DND-41 (cell line): Measurements from ENCODE around the gene HNRNPCL1.
"Not testable (repeated sequence)": the region's sequence is repeated elsewhere in the genome, so short reads cannot be mapped to it uniquely, and the experiment has no call there.

Experiments
- ATAC-seq: fragments of 200-7000 bp; cut with Tn5 transposase; 3 replicates; pipeline ENCODE4 v1.9.1; 2021; ENCODE audit warnings: low read depth; ENCODE audit not compliant: insufficient read depth
- DNase-seq: peaks from one replicate; pipeline ENCODE4 v3.0.0-alpha.2; 2020
- H2AFZ ChIP-seq: 2 replicates; pipeline ENCODE4 v1.6.0; 2012; ENCODE audit warnings: low read depth, low read length
- H3K27ac ChIP-seq: 2 replicates; pipeline ENCODE4 v1.5.1; 2012; ENCODE audit warnings: low read length, inconsistent platforms
- H3K27me3 ChIP-seq: fragments of 200-600 bp; sonication (generic); 2 replicates; pipeline ENCODE4 v1.6.0; 2012; ENCODE audit warnings: low read length, mild to moderate bottlenecking, inconsistent platforms; ENCODE audit not compliant: insufficient read depth, poor library complexity
- H3K36me3 ChIP-seq: 2 replicates; pipeline ENCODE4 v1.5.1; 2012; ENCODE audit warnings: low read length, inconsistent platforms; ENCODE audit not compliant: insufficient read depth
- H3K4me1 ChIP-seq: 2 replicates; pipeline ENCODE4 v1.5.1; 2012; ENCODE audit warnings: mild to moderate bottlenecking, low read length; ENCODE audit not compliant: insufficient read depth
- H3K4me2 ChIP-seq: 2 replicates; pipeline ENCODE4 v1.6.0; 2012; ENCODE audit warnings: mild to moderate bottlenecking, moderate library complexity, low read length, inconsistent platforms; ENCODE audit not compliant: insufficient read depth
- H3K4me3 ChIP-seq, 2 experiments: fragments of 200-600 bp in 1 of 2; shearing (Covaris generic) in 1 of 2; 2 replicates each; pipeline ENCODE4 v1.5.1; 2012 to 2016; ENCODE audit warnings: inconsistent platforms in 2 of 2, low read length in 2 of 2, mild to moderate bottlenecking in 2 of 2, low read depth in 1 of 2, moderate library complexity in 1 of 2
- H3K79me2 ChIP-seq: 2 replicates; pipeline ENCODE4 v1.6.0; 2012; ENCODE audit warnings: low read length, inconsistent platforms; ENCODE audit not compliant: insufficient read depth
- H3K9ac ChIP-seq: 2 replicates; pipeline ENCODE4 v1.6.0; 2012; ENCODE audit warnings: low read depth, mild to moderate bottlenecking, inconsistent platforms, low read length, moderate library complexity
- H3K9me3 ChIP-seq: 2 replicates; pipeline ENCODE4 v1.5.1; 2012; ENCODE audit warnings: low read length, moderate library complexity, mild to moderate bottlenecking, inconsistent platforms; ENCODE audit not compliant: insufficient read depth, severe bottlenecking
- H4K20me1 ChIP-seq: 2 replicates; pipeline ENCODE4 v1.6.0; 2012; ENCODE audit warnings: low read length; ENCODE audit not compliant: insufficient read depth

HNRNPCL1 gene

GRCh38 chr1:12848620-12849019 is at the start of gene HNRNPCL1:
Gene HNRNPCL1, minus strand, starts transcription at chr1:12848720. Its CDS starts 431 bp downstream, at chr1:12848289.
- H3K9ac ChIP-seq, H3K4me1 ChIP-seq, ATAC-seq, H3K36me3 ChIP-seq, H3K27ac ChIP-seq, H3K79me2 ChIP-seq, H3K4me2 ChIP-seq, H3K27me3 ChIP-seq, H2AFZ ChIP-seq, H3K4me3 ChIP-seq, H3K9me3 ChIP-seq, DNase-seq, H4K20me1 ChIP-seq: not testable (repeated sequence)

- H3K4me2 ChIP-seq, DNase-seq, H3K27ac ChIP-seq, H3K9me3 ChIP-seq, H3K4me1 ChIP-seq, H3K4me3 ChIP-seq, H3K27me3 ChIP-seq, H3K79me2 ChIP-seq, ATAC-seq, H4K20me1 ChIP-seq, H2AFZ ChIP-seq, H3K36me3 ChIP-seq, H3K9ac ChIP-seq: not testable (repeated sequence)
These were observed 49.6 kb upstream of the HNRNPCL1 start, which contains the start of gene PRAMEF10 for GRCh38 chr1:12898170-12898569. Gene PRAMEF10, minus strand, starts transcription at chr1:12898270. Its CDS starts 2,423 bp downstream, at chr1:12895847.

DNA sequence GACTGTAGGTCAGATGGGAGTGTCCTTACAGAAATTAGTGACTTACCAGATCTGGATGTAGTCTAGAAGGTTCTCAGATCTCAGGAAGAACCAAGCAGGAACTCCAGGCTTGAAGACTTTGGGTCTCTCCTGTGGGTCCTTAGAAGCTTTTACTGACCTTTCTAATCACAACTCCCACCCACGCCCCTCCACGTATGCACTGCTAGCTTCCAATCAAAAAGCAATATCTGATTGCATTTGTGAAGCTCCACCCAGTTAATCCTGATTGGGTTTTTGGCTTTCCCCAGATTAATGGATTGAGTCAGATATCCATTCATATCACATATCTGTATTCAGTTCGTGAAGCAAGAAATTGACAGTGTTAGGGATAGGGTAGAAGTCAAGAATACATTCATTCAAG is 37.6 kb upstream of the HNRNPCL1 start, which contains the start of gene PRAMEF4:
TSS of gene PRAMEF4 (minus strand) at position 101 of the 400 bp plus-strand sequence. CDS start 2,807 bp downstream, outside the sequence.
- H3K9ac ChIP-seq, H4K20me1 ChIP-seq, H2AFZ ChIP-seq, H3K4me2 ChIP-seq, H3K36me3 ChIP-seq, H3K27ac ChIP-seq, H3K9me3 ChIP-seq, H3K4me3 ChIP-seq, H3K27me3 ChIP-seq, H3K4me1 ChIP-seq, H3K79me2 ChIP-seq, DNase-seq, ATAC-seq: not testable (repeated sequence)

DNA sequence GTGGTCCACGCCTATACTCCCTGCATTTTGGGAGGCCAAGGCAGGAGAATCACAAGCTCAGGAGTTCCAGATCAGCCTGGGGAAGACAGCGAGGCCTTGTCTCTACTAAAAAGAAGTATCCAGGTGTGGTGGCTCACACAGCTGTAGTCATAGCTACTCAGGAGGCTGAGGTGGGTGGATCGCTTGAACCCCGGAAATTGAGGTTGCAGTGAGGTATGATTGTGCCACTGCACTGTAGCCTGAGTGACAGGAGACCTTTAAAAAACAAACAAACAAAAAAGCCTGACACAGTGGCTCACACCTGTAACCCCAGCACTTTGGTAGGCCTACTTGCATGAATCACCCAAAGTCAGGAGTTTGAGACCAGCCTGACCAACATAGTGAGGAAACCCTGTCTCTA is 29.9 kb upstream of the HNRNPCL1 start:
- H4K20me1 ChIP-seq, H3K9ac ChIP-seq, H3K27ac ChIP-seq, H3K9me3 ChIP-seq, H2AFZ ChIP-seq, H3K27me3 ChIP-seq, H3K4me2 ChIP-seq, DNase-seq, H3K36me3 ChIP-seq, H3K4me3 ChIP-seq, ATAC-seq, H3K4me1 ChIP-seq, H3K79me2 ChIP-seq: not testable (repeated sequence)

DNA sequence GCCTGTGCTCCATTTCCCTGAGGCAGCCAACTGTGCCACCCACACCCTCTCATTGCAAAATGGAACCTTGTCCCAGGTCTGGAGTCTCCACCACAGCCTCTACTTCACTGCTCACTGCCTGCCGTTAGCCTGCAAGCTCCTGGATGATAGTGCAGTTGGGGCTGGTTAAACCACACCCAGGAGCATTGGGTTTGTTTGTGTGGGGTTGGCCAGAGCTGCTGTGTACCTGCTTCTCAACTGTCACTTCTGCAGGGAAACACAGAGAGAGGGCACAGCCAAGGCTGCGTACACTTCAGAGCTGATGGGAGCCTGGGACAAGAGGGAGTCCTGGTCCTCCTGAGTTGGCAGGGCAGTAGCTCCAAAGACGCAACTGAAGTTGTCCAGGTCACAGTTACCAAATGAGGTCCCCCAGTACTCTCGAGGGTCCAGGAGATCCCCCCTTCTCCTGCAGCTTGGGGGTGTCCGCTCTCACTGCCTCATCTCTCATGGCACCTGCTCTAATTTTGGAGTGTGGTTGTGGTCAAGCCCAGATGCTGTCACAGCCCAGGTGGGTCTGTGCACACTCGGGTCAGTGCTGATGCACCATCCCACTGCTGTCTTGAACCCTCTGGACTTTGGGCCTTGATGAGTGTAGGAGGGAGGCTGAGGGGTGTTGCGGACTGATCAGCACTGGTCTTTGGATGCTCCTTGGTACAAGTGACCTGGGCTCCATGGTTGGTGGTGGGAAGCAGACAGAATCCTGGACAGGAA is 14.8 kb upstream of the HNRNPCL1 start:
- not testable (repeated sequence) for H3K4me2 ChIP-seq, H3K9me3 ChIP-seq, H3K79me2 ChIP-seq, H3K4me1 ChIP-seq, DNase-seq, H2AFZ ChIP-seq, H3K9ac ChIP-seq, H3K36me3 ChIP-seq, ATAC-seq, H3K27ac ChIP-seq, H4K20me1 ChIP-seq, H3K27me3 ChIP-seq, H3K4me3 ChIP-seq

GRCh38 chr1:12856786-12857185 is 8.3 kb upstream of the HNRNPCL1 start, which contains the start of gene PRAMEF2:
Gene PRAMEF2, plus strand, starts transcription at chr1:12857086. Its CDS starts 1,924 bp downstream, at chr1:12859010.
- H3K4me2 ChIP-seq, H3K9ac ChIP-seq, H4K20me1 ChIP-seq, H2AFZ ChIP-seq, DNase-seq, H3K27ac ChIP-seq, H3K79me2 ChIP-seq, H3K27me3 ChIP-seq, H3K36me3 ChIP-seq, ATAC-seq, H3K9me3 ChIP-seq, H3K4me3 ChIP-seq, H3K4me1 ChIP-seq: not testable (repeated sequence)
